HK-2 (cell line): ENCODE results near the gene RNU6-9.

Experiments
- DNase-seq: peaks from one replicate; pipeline ENCODE4 v3.0.0-alpha.2; 2018; ENCODE audit not compliant: unreplicated experiment

RNU6-9 gene

GRCh38 chr19:918481-919198 lies 25.4 kb downstream of the RNU6-9 start:
- peak; percentile 30 for DNase-seq

GRCh38 chr19:919199-920050 lies 26.1 kb downstream of the RNU6-9 start:
- DNase-seq, result peak; percentile 61

GRCh38 chr19:920051-920864 lies 27.0 kb downstream of the RNU6-9 start:
- DNase-seq, result peak; percentile 31

GRCh38 chr19:924553-925086 lies 31.3 kb downstream of the RNU6-9 start:
- peak; percentile 29 for DNase-seq

GRCh38 chr19:925087-925525 lies 31.8 kb downstream of the RNU6-9 start:
- DNase-seq, result peak; percentile 68

- peak; percentile 88 for DNase-seq
Measured at GRCh38 chr19:925526-926322, 32.4 kb downstream of the RNU6-9 start, which contains the start of gene ARID3A. TSS of gene ARID3A (plus strand) at chr19:926035. CDS start at chr19:929529, 3,494 bp downstream.

- no peak for DNase-seq
Measured at GRCh38 chr19:926323-926588, 33.0 kb downstream of the RNU6-9 start.

- DNase-seq, result peak; percentile 30
Measured at GRCh38 chr19:926589-927350, 33.5 kb downstream of the RNU6-9 start.

- DNase-seq, result no peak
Measured at GRCh38 chr19:927351-927779, 34.1 kb downstream of the RNU6-9 start.

- no peak for DNase-seq
Measured at GRCh38 chr19:927780-928401, 34.6 kb downstream of the RNU6-9 start.

GRCh38 chr19:928471-929202 lies 35.4 kb downstream of the RNU6-9 start:
- DNase-seq, result no peak

GRCh38 chr19:929203-929890 lies 36.1 kb downstream of the RNU6-9 start:
- no peak for DNase-seq

GRCh38 chr19:929891-930258 lies 36.6 kb downstream of the RNU6-9 start:
- DNase-seq, result no peak

GRCh38 chr19:931860-932647 lies 38.8 kb downstream of the RNU6-9 start:
- DNase-seq, result no peak

GRCh38 chr19:932648-933552 lies 39.6 kb downstream of the RNU6-9 start:
- DNase-seq, result no peak

- no peak for DNase-seq
Measured at GRCh38 chr19:933553-933882, 40.2 kb downstream of the RNU6-9 start.
